Astrocyte (in vitro differentiated cells and primary cell): ENCODE results near the gene OPCML.

ENCODE experiments used
- CTCF ChIP-seq: IDR thresholded peaks from 2 replicates; pipeline ENCODE4 v1.5.1; 2011; ENCODE audit warnings: low read depth, mild to moderate bottlenecking, inconsistent platforms, low read length, moderate library complexity; ENCODE audit not compliant: insufficient read depth
- EZH2 ChIP-seq: IDR thresholded peaks from 2 replicates; pipeline ENCODE4 v1.6.1; 2012; ENCODE audit warnings: mild to moderate bottlenecking, low read length, inconsistent platforms; ENCODE audit not compliant: insufficient read depth

DNA sequence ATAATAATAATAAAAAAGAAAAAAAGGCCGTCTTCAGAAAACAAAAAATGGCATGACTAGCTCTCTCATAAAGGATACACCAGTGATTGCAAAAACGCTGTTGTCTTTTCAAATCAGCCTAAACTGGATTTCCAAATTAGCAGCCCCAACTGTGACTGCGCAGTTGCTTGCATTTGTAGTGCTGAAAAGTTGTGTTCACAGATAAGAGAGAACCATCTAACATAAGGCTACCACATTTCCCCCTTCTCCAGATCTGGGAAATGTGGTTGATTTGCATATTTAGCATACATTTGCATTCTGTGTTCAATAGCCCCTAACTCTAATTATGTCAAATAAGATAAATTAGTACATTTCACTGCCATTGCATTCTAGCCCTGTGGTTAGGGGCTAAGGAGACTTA is 650.7 kb downstream of the OPCML start:
- no peak for TF ChIP-seq CTCF
- TF ChIP-seq EZH2: no peak
